Adipocyte (in vitro differentiated cells): ENCODE measurements around the gene CANX.

Experiments
- DNase-seq: peaks from one replicate; pipeline ENCODE4 v3.0.0-alpha.2; 2015; ENCODE audit warnings: low read depth
- H3K27me3 ChIP-seq: replicated peaks from 2 replicates; pipeline ENCODE4 v1.7.0; 2013; ENCODE audit warnings: mild to moderate bottlenecking, low read length, moderate library complexity; ENCODE audit not compliant: control insufficient read depth, insufficient read depth
- H3K36me3 ChIP-seq: 2 replicates; pipeline ENCODE4 v1.7.0; 2013; ENCODE audit warnings: low read length, mild to moderate bottlenecking, moderate library complexity; ENCODE audit not compliant: control insufficient read depth, insufficient read depth, severe bottlenecking
- H3K4me1 ChIP-seq: 2 replicates; pipeline ENCODE4 v1.7.0; 2013; ENCODE audit warnings: mild to moderate bottlenecking, low read length, moderate library complexity; ENCODE audit not compliant: control insufficient read depth, insufficient read depth
- H3K4me3 ChIP-seq: 2 replicates; pipeline ENCODE4 v1.7.0; 2013; ENCODE audit warnings: mild to moderate bottlenecking, low read length, moderate library complexity
- H3K9ac ChIP-seq: 2 replicates; pipeline ENCODE4 v1.7.0; 2013; ENCODE audit warnings: mild to moderate bottlenecking, low read length, moderate library complexity
- H3K9me3 ChIP-seq: 2 replicates; pipeline ENCODE4 v1.7.0; 2013; ENCODE audit warnings: mild to moderate bottlenecking, low read length, moderate library complexity; ENCODE audit not compliant: control insufficient read depth

The CANX gene

GRCh38 chr5:179769796-179770195 lies 71.0 kb downstream of the CANX start:
- H3K4me3 ChIP-seq, result no peak overlapping the region
- no peaks in the 10 kb centered on the region for H3K27me3 ChIP-seq
- H3K36me3 ChIP-seq, result peaks cover 74% of the 10 kb centered on the region
- DNase-seq, result no peak
- H3K4me1 ChIP-seq, result peaks cover 27% of the 10 kb centered on the region
- H3K9me3 ChIP-seq, result no peaks in the 10 kb centered on the region
- no peak overlapping the region for H3K9ac ChIP-seq

GRCh38 chr5:179771311-179771895 lies 72.6 kb downstream of the CANX start:
- H3K9me3 ChIP-seq, result no peaks in the 10 kb centered on the region
- no peak overlapping the region for H3K9ac ChIP-seq
- H3K36me3 ChIP-seq, result peaks cover 83% of the 10 kb centered on the region
- H3K27me3 ChIP-seq, result no peaks in the 10 kb centered on the region
- no peak overlapping the region for H3K4me3 ChIP-seq
- DNase-seq, result no peak
- H3K4me1 ChIP-seq, result peaks cover 11% of the 10 kb centered on the region

- Histone ChIP-seq H3K9me3 (no peaks in the 10 kb centered on the region), H3K9ac (no peak overlapping the region), H3K36me3 (peaks cover 87% of the 10 kb centered on the region), H3K27me3 (no peaks in the 10 kb centered on the region), H3K4me3 (no peak overlapping the region), H3K4me1 (peaks cover 2% of the 10 kb centered on the region)
- DNase-seq, result no peak
Measured at GRCh38 chr5:179772351-179772750, 73.6 kb downstream of the CANX start.

- no peaks in the 10 kb centered on the region for H3K4me1 ChIP-seq
- H3K36me3 ChIP-seq, result peaks cover 94% of the 10 kb centered on the region
- no peaks in the 10 kb centered on the region for H3K9me3 ChIP-seq
- DNase-seq, result no peak
- H3K4me3 ChIP-seq, result no peak overlapping the region
- H3K27me3 ChIP-seq, result no peaks in the 10 kb centered on the region
- H3K9ac ChIP-seq, result no peak overlapping the region
Measured at GRCh38 chr5:179773686-179774040, 74.9 kb downstream of the CANX start.

- Histone ChIP-seq H3K9ac (no peak overlapping the region), H3K4me1 (no peaks in the 10 kb centered on the region), H3K9me3 (no peaks in the 10 kb centered on the region), H3K4me3 (no peak overlapping the region), H3K36me3 (peaks cover 88% of the 10 kb centered on the region), H3K27me3 (no peaks in the 10 kb centered on the region)
- DNase-seq, result no peak
Measured at GRCh38 chr5:179774442-179774841, 75.7 kb downstream of the CANX start.

- peaks cover 72% of the 10 kb centered on the region for H3K36me3 ChIP-seq
- no peaks in the 10 kb centered on the region for H3K27me3 ChIP-seq
- H3K4me3 ChIP-seq, result no peak overlapping the region
- H3K4me1 ChIP-seq, result no peaks in the 10 kb centered on the region
- no peaks in the 10 kb centered on the region for H3K9me3 ChIP-seq
- no peak overlapping the region for H3K9ac ChIP-seq
- no peak for DNase-seq
Measured at GRCh38 chr5:179776411-179776938, 77.7 kb downstream of the CANX start.

GRCh38 chr5:179777456-179777855 lies 78.7 kb downstream of the CANX start:
- Histone ChIP-seq H3K9ac (no peak overlapping the region), H3K9me3 (no peaks in the 10 kb centered on the region), H3K36me3 (peaks cover 63% of the 10 kb centered on the region), H3K4me1 (no peaks in the 10 kb centered on the region), H3K4me3 (no peak overlapping the region), H3K27me3 (no peaks in the 10 kb centered on the region)
- DNase-seq, result no peak

GRCh38 chr5:179777909-179778308 lies 79.1 kb downstream of the CANX start:
- Histone ChIP-seq H3K4me1 (no peaks in the 10 kb centered on the region), H3K27me3 (no peaks in the 10 kb centered on the region), H3K36me3 (peaks cover 59% of the 10 kb centered on the region), H3K4me3 (no peak overlapping the region), H3K9ac (no peak overlapping the region), H3K9me3 (no peaks in the 10 kb centered on the region)
- no peak for DNase-seq

GRCh38 chr5:179778591-179778990 lies 79.8 kb downstream of the CANX start:
- Histone ChIP-seq H3K27me3 (no peaks in the 10 kb centered on the region), H3K36me3 (peaks cover 52% of the 10 kb centered on the region), H3K9me3 (no peaks in the 10 kb centered on the region), H3K4me1 (no peaks in the 10 kb centered on the region), H3K4me3 (no peak overlapping the region), H3K9ac (no peak overlapping the region)
- no peak for DNase-seq

GRCh38 chr5:179779826-179780225 lies 81.1 kb downstream of the CANX start:
- no peaks in the 10 kb centered on the region for H3K27me3 ChIP-seq
- H3K9me3 ChIP-seq, result no peaks in the 10 kb centered on the region
- DNase-seq, result no peak
- H3K36me3 ChIP-seq, result peaks cover 40% of the 10 kb centered on the region
- H3K4me3 ChIP-seq, result no peak overlapping the region
- H3K9ac ChIP-seq, result no peak overlapping the region
- H3K4me1 ChIP-seq, result no peaks in the 10 kb centered on the region

- H3K4me3 ChIP-seq, result no peak overlapping the region
- H3K9ac ChIP-seq, result no peak overlapping the region
- H3K27me3 ChIP-seq, result no peaks in the 10 kb centered on the region
- H3K4me1 ChIP-seq, result no peaks in the 10 kb centered on the region
- DNase-seq, result no peak
- H3K36me3 ChIP-seq, result peaks cover 35% of the 10 kb centered on the region
- no peaks in the 10 kb centered on the region for H3K9me3 ChIP-seq
Measured at GRCh38 chr5:179780362-179780761, 81.6 kb downstream of the CANX start.
